ENCODE data around the gene RINL.
"Not testable (repeated sequence)": the region's sequence is repeated elsewhere in the genome, so short reads cannot be mapped to it uniquely, and the experiment has no call there.

Gene RINL

DNA sequence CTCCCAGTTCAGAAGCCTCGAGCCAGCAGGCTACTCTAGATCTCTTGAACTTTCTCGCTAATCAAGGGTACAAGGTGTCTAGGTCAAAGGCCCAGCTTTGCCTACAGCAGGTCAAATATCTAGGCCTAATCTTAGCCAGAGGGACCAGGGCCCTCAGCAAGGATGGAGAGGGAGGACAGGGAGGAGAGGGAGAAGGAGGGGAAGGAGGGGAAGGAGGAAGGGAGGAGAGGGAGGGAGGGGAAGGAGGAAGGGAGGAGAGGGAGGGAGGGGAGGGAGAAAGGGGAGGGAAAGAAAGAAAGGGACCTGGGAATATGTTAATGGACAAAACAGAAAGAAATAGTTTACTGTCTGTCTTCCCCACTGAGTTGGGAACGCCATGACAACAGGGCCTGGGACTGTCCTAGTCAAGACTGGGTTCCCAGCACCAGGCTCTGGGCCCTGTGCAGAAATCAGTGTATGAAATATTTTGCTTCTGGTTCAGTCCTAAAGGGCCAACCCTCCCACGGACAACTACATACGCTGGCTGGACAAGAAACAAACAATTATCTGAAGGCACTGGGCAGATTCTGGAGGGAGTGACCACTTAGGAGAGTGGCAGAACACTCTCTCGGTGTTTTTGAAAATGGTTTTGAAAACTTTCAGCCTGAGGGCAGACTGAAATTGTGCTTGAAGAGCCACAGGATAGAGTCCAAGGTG, 51.1 kb downstream of the RINL start:
- no peak for TF ChIP-seq CTCF (IDR thresholded peaks at IDR 0.05; ENCODE audit: borderline replicate concordance, insufficient read depth, low read depth, low read length)
- H3K4me3 ChIP-seq (ENCODE audit: low read depth, low read length), result no peak overlapping the region

DNA sequence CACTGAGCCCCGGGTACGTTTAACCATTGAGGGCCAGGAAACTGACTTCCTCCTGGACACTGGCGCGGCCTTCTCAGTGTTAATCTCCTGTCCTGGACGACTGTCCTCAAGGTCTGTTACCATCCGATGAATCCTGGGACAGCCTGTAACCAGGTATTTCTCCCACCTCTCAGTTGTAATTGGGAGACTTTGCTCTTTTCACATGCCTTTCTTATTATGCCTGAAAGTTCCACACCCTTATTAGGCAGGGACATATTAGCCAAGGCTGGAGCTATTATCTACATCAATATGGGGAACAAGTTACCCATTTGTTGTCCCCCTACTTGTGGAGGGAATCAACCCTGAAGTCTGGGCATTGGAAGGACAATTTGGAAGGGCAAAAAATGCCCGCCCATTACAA, 52.1 kb downstream of the RINL start:
- H3K4me3 ChIP-seq (ENCODE audit: low read depth, low read length), result not testable (repeated sequence)

- not testable (repeated sequence) for H3K4me3 ChIP-seq (ENCODE audit: low read depth, low read length)
Observed at GRCh38 chr19:38821230-38821825, 56.7 kb downstream of the RINL start.

GRCh38 chr19:38819231-38819920, 58.7 kb downstream of the RINL start:
- no peak overlapping the region for H3K4me3 ChIP-seq (ENCODE audit: low read depth, low read length)
- TF ChIP-seq CTCF (IDR thresholded peaks at IDR 0.05; ENCODE audit: borderline replicate concordance, insufficient read depth, low read depth, low read length), result no peak
